HepG2 (cell line): ENCODE results near the gene IRF2. TPM values are rescaled to one million over a fixed set of nuclear protein-coding genes. Genes with fewer than 3 reads are reported as not detected.

ENCODE experiments used
- CBX5 ChIP-seq: sonication (generic); formaldehyde crosslinking; IDR thresholded peaks from 2 replicates; pipeline ENCODE4 v1.4.0; 2020; ENCODE audit warnings: missing genetic modification reagents, borderline replicate concordance
- DBP ChIP-seq: sonication (generic); formaldehyde crosslinking; IDR thresholded peaks from 2 replicates; pipeline ENCODE4 v1.4.0; 2020; ENCODE audit warnings: missing genetic modification reagents; ENCODE audit errors: not compliant biosample characterization
- ETS1 ChIP-seq: sonication (generic); formaldehyde crosslinking; IDR thresholded peaks from 2 replicates; pipeline ENCODE4 v1.4.0; 2020; ENCODE audit warnings: missing genetic modification reagents
- FOSL2 ChIP-seq: sonication (generic); formaldehyde crosslinking; IDR thresholded peaks from 2 replicates; pipeline ENCODE4 v1.4.0; 2020; ENCODE audit warnings: missing genetic modification reagents
- HMGA1 ChIP-seq: sonication (generic); formaldehyde crosslinking; conservative IDR thresholded peaks from 2 replicates; pipeline ENCODE4 v1.4.0; 2020; ENCODE audit warnings: missing genetic modification reagents
- IRF9 ChIP-seq: sonication (generic); formaldehyde crosslinking; IDR thresholded peaks from 2 replicates; pipeline ENCODE4 v1.8.0; 2022; ENCODE audit warnings: missing genetic modification reagents, mild to moderate bottlenecking, borderline replicate concordance
- KDM6A ChIP-seq: IDR thresholded peaks from 2 replicates; pipeline ENCODE4 v1.6.1; 2016; ENCODE audit warnings: low read depth
- MAZ ChIP-seq, 2 experiments: sonication (generic) in 1 of 2; formaldehyde crosslinking in 1 of 2; IDR thresholded peaks; 2 replicates each; pipeline versions ENCODE4 v1.5.0 to v1.6.1; 2012 to 2020; ENCODE audit warnings: low read depth in 2 of 2, mild to moderate bottlenecking in 2 of 2, borderline replicate concordance in 1 of 2, improper control_type of control experiment in 1 of 2, low read length in 1 of 2, missing genetic modification reagents in 1 of 2, moderate library complexity in 1 of 2
- MIXL1 ChIP-seq: IDR thresholded peaks from 2 replicates; pipeline ENCODE4 v1.6.1; 2016
- MNT ChIP-seq: fragments of 450-650 bp; IDR thresholded peaks from 2 replicates; pipeline ENCODE4 v1.6.1; 2016
- NR2F1 ChIP-seq, 2 experiments: fragments of 450-650 bp in 1 of 2; formaldehyde crosslinking in 1 of 2; IDR thresholded peaks; 2 replicates each; pipeline versions ENCODE4 v1.5.0 to v1.6.1; 2016 to 2020; ENCODE audit warnings: mild to moderate bottlenecking in 1 of 2, missing compliant biosample characterization in 1 of 2, missing genetic modification reagents in 1 of 2, moderate library complexity in 1 of 2
- POLR2G ChIP-seq: fragments of 200-400 bp; formaldehyde crosslinking; IDR thresholded peaks from 2 replicates; pipeline ENCODE4 v1.6.1; 2018; ENCODE audit warnings: mild to moderate bottlenecking, low read depth, low read length, moderate library complexity
- PTBP1 ChIP-seq: fragments of 200-400 bp; formaldehyde crosslinking; IDR thresholded peaks from 2 replicates; pipeline ENCODE4 v1.6.1; 2018; ENCODE audit warnings: low read length, low read depth; ENCODE audit not compliant: poor library complexity, severe bottlenecking
- ZBTB26 ChIP-seq: IDR thresholded peaks from 2 replicates; pipeline ENCODE4 v1.6.1; 2016; ENCODE audit warnings: missing compliant biosample characterization, missing genetic modification reagents, borderline replicate concordance
- ZEB1 ChIP-seq: IDR thresholded peaks from 2 replicates; pipeline ENCODE4 v1.6.1; 2012; ENCODE audit warnings: mild to moderate bottlenecking, low read depth, inconsistent platforms; ENCODE audit not compliant: insufficient replicate concordance
- ZNF225 ChIP-seq: sonication (generic); formaldehyde crosslinking; IDR thresholded peaks from 2 replicates; pipeline ENCODE4 v1.4.0; 2020; ENCODE audit warnings: mild to moderate bottlenecking, missing genetic modification reagents
- ZNF24 ChIP-seq: fragments of 450-650 bp; IDR thresholded peaks from 2 replicates; pipeline ENCODE4 v1.6.1; 2017; ENCODE audit warnings: antibody characterized with exemption, mild to moderate bottlenecking
- ZNF552 ChIP-seq: sonication (generic); formaldehyde crosslinking; IDR thresholded peaks from 2 replicates; pipeline ENCODE4 v1.9.0; 2022; ENCODE audit warnings: missing genetic modification reagents, mild to moderate bottlenecking, borderline replicate concordance
- ZNF773 ChIP-seq: sonication (generic); formaldehyde crosslinking; IDR thresholded peaks from 2 replicates; pipeline ENCODE4 v1.4.0; 2020; ENCODE audit warnings: missing genetic modification reagents, borderline replicate concordance
- ZNF788 ChIP-seq: sonication (generic); formaldehyde crosslinking; IDR thresholded peaks from 2 replicates; pipeline ENCODE4 v1.5.0; 2020; ENCODE audit warnings: mild to moderate bottlenecking, missing genetic modification reagents, borderline replicate concordance
- ZNF800 ChIP-seq: sonication (generic); formaldehyde crosslinking; IDR thresholded peaks from 2 replicates; pipeline ENCODE4 v1.4.0; 2020; ENCODE audit warnings: missing genetic modification reagents
- ZSCAN31 ChIP-seq: sonication (generic); formaldehyde crosslinking; IDR thresholded peaks from 2 replicates; pipeline ENCODE4 v1.5.0; 2020; ENCODE audit warnings: low read depth, mild to moderate bottlenecking, missing genetic modification reagents
- ZZZ3 ChIP-seq: sonication (generic); formaldehyde crosslinking; IDR thresholded peaks from 2 replicates; pipeline ENCODE4 v1.4.0; 2020; ENCODE audit warnings: missing genetic modification reagents, mild to moderate bottlenecking, borderline replicate concordance
- polyA plus RNA-seq, 8 experiments: library from polyadenylated mRNA; depleted of rRNA in 3 of 8; stranded (reverse) in 7 of 8; unstranded in 1 of 8; fragments of >200 nt; fragmentation: Illumina TruSeq in 4 of 8; extraction: Trizol in 4 of 8; gene quantifications; 2 replicates each; pipeline versions ENCODE4 v1.2.1 to v1.2.3, GENCODE V29; 2011 to 2016; ENCODE audit warnings: low read depth in 4 of 8, missing spikeins in 1 of 8, mixed read lengths in 1 of 8; ENCODE audit not compliant: insufficient read depth in 1 of 8
- total RNA-seq, 5 experiments: library from RNA; depleted of rRNA; stranded (reverse); fragments of >200 nt; fragmentation: Illumina TruSeq; extraction: Trizol; gene quantifications; 2 replicates each; pipeline ENCODE4 v1.2.3, GENCODE V29; 2016; ENCODE audit warnings: low read depth in 1 of 5

The IRF2 gene
- total and polyA plus RNA-seq, 2 of the 13 experiments (the other 11 are each of a cell fraction or from before 2014, with no cell fraction given) = 15.5 to 28.8 TPM

- TF ChIP-seq ZNF773 (CRISPR knock-in tag) (no peak), ZBTB26 (CRISPR knock-in tag) (peak; percentile 74), HMGA1 (no peak), ETS1 (CRISPR knock-in tag) (no peak), IRF9 (no peak), ZNF800 (CRISPR knock-in tag) (no peak), MNT (no peak), FOSL2 (CRISPR knock-in tag) (peak; percentile 78), DBP (CRISPR knock-in tag) (no peak), NR2F1 (CRISPR knock-in tag; IDR thresholded peaks at IDR 0.05) (0 out of 4 replicates have a peak, but pooled peaks of 1 of the 2 experiments have one; percentile 9), ZNF552 (no peak), ZNF225 (CRISPR knock-in tag) (no peak), PTBP1 (no peak), MIXL1 (CRISPR knock-in tag) (no peak; the same call in 1 of the 2 replicates), ZZZ3 (CRISPR knock-in tag) (no peak), ZEB1 (no peak), POLR2G (no peak), CBX5 (no peak), MAZ (IDR thresholded peaks at IDR 0.05; ENCODE audit: borderline replicate concordance, low read depth, low read length) (no peak), MAZ (CRISPR knock-in tag; IDR thresholded peaks at IDR 0.05; ENCODE audit: low read depth) (no peak), KDM6A (CRISPR knock-in tag) (no peak), ZNF788 (CRISPR knock-in tag) (peak; percentile 68; the same call in 1 of the 2 replicates), ZSCAN31 (CRISPR knock-in tag) (no peak), ZNF24 (no peak)
Measured at GRCh38 chr4:184434021-184434420, 40.3 kb downstream of the IRF2 start (continued).
